Chondrocyte (in vitro differentiated cells): ENCODE data around the gene CNOT3. TPM values are rescaled to one million over a fixed set of nuclear protein-coding genes. Genes with fewer than 3 reads are reported as not detected.

Source experiments
- DNase-seq: peaks from one replicate; pipeline ENCODE4 v3.0.0; 2021; ENCODE audit warnings: mixed read lengths, low spot score
- H3K27ac Mint-ChIP-seq: one replicate; pipeline ENCODE4 v1.8.0; 2021; ENCODE audit warnings: mild to moderate bottlenecking, moderate library complexity, mixed read lengths; ENCODE audit not compliant: unreplicated experiment
- H3K27me3 Mint-ChIP-seq: 2 replicates; pipeline ENCODE4 v1.8.0; 2021; ENCODE audit warnings: low read depth, mixed read lengths
- H3K36me3 Mint-ChIP-seq: 2 replicates; pipeline ENCODE4 v1.8.0; 2021; ENCODE audit warnings: low read depth, mixed read lengths
- H3K4me1 Mint-ChIP-seq: 2 replicates; pipeline ENCODE4 v1.8.0; 2021; ENCODE audit warnings: low read depth, mild to moderate bottlenecking, mixed read lengths
- H3K4me3 Mint-ChIP-seq: one replicate; pipeline ENCODE4 v1.8.0; 2021; ENCODE audit warnings: mild to moderate bottlenecking, moderate library complexity, mixed read lengths; ENCODE audit not compliant: unreplicated experiment
- H3K9me3 Mint-ChIP-seq: 2 replicates; pipeline ENCODE4 v1.8.0; 2021; ENCODE audit warnings: low read depth, mixed read lengths
- CTCF ChIP-seq: fragments of 200-600 bp; sonication (generic); IDR thresholded peaks from 2 replicates; pipeline ENCODE4 v1.5.0; 2021; ENCODE audit warnings: antibody characterized with exemption, mild to moderate bottlenecking, moderate library complexity
- total RNA-seq: library from RNA; stranded (reverse); gene quantifications from 3 replicates; pipeline ENCODE4 v1.2.1, GENCODE V29; 2021

The CNOT3 gene
- total RNA-seq, 1 donor from 2014 or later, result 33.7 TPM

- Mint-ChIP-seq H3K36me3 (no peaks in the 10 kb centered on the region), H3K4me1 (peaks cover 46% of the 10 kb centered on the region)
These were observed 481 bp upstream of the CNOT3 start for GRCh38 chr19:54136864-54137698.

GRCh38 chr19:54138489-54139256 lies 1.1 kb downstream of the CNOT3 start:
- no peaks in the 10 kb centered on the region for H3K9me3 Mint-ChIP-seq
- peaks cover 51% of the 10 kb centered on the region for H3K4me1 Mint-ChIP-seq
- peak overlapping the region; percentile 81 for H3K4me3 Mint-ChIP-seq
- peaks cover 7% of the 10 kb centered on the region for H3K36me3 Mint-ChIP-seq
- no peak for TF ChIP-seq CTCF
- H3K27me3 Mint-ChIP-seq, result peaks cover 4% of the 10 kb centered on the region
- DNase-seq, result no peak
- H3K27ac Mint-ChIP-seq, result peak overlapping the region; percentile 92

More at GRCh38 chr19:54136864-54137698, 481 bp upstream of the CNOT3 start:
- Mint-ChIP-seq H3K9me3 (no peaks in the 10 kb centered on the region), H3K27me3 (peaks cover 4% of the 10 kb centered on the region), H3K4me3 (peak overlapping the region; percentile 81), H3K27ac (peak overlapping the region; percentile 93)
- no peak for TF ChIP-seq CTCF
- DNase-seq, result peak; percentile 100

GRCh38 chr19:54141356-54141755 lies 3.8 kb downstream of the CNOT3 start:
- Mint-ChIP-seq H3K36me3 (peaks cover 22% of the 10 kb centered on the region), H3K4me1 (peaks cover 44% of the 10 kb centered on the region), H3K9me3 (no peaks in the 10 kb centered on the region), H3K4me3 (no peak overlapping the region), H3K27ac (no peak overlapping the region), H3K27me3 (no peaks in the 10 kb centered on the region)
- no peak for DNase-seq
- no peak for TF ChIP-seq CTCF

GRCh38 chr19:54142166-54142780 lies 4.7 kb downstream of the CNOT3 start:
- Mint-ChIP-seq H3K27ac (peak overlapping the region; percentile 73), H3K4me3 (no peak overlapping the region), H3K27me3 (no peaks in the 10 kb centered on the region), H3K36me3 (peaks cover 29% of the 10 kb centered on the region), H3K4me1 (peaks cover 39% of the 10 kb centered on the region), H3K9me3 (no peaks in the 10 kb centered on the region)
- no peak for DNase-seq
- TF ChIP-seq CTCF, result no peak
